Hepatocyte (in vitro differentiated cells): ENCODE data around the gene LLGL2. TPM values are rescaled to one million over a fixed set of nuclear protein-coding genes. Genes with fewer than 3 reads are reported as not detected.

ENCODE experiments used
- DNase-seq: peaks from one replicate; pipeline ENCODE4 v3.0.0-alpha.2; 2016; ENCODE audit warnings: low spot score
- H2AFZ ChIP-seq: fragments of 200-600 bp; sonication (generic); 2 replicates; pipeline ENCODE4 v1.6.0; 2016; ENCODE audit warnings: antibody characterized with exemption, mild to moderate bottlenecking
- H3K27ac ChIP-seq: fragments of 200-600 bp; sonication (generic); 2 replicates; pipeline ENCODE4 v1.5.1; 2016; ENCODE audit warnings: mild to moderate bottlenecking
- H3K27me3 ChIP-seq: fragments of 200-600 bp; sonication (generic); 2 replicates; pipeline ENCODE4 v1.6.1; 2016
- H3K36me3 ChIP-seq: fragments of 200-600 bp; sonication (generic); replicated peaks from 2 replicates; pipeline ENCODE4 v1.5.1; 2016; ENCODE audit warnings: low read depth; ENCODE audit not compliant: insufficient read depth
- H3K4me1 ChIP-seq: fragments of 200-600 bp; sonication (generic); 2 replicates; pipeline ENCODE4 v1.5.1; 2016; ENCODE audit warnings: mild to moderate bottlenecking, moderate library complexity; ENCODE audit not compliant: insufficient read depth
- H3K4me2 ChIP-seq: fragments of 200-600 bp; sonication (generic); 2 replicates; pipeline ENCODE4 v1.6.0; 2016
- H3K4me3 ChIP-seq: fragments of 200-600 bp; sonication (generic); 2 replicates; pipeline ENCODE4 v1.5.1; 2016; ENCODE audit warnings: mild to moderate bottlenecking
- H3K79me2 ChIP-seq: fragments of 200-600 bp; sonication (generic); 2 replicates; pipeline ENCODE4 v1.6.0; 2017; ENCODE audit warnings: mild to moderate bottlenecking
- H3K9me2 ChIP-seq: fragments of 200-600 bp; sonication (generic); replicated peaks from 2 replicates; pipeline ENCODE4 v1.6.0; 2017; ENCODE audit warnings: mild to moderate bottlenecking; ENCODE audit not compliant: insufficient read depth
- H3K9me3 ChIP-seq: fragments of 200-600 bp; sonication (generic); 2 replicates; pipeline ENCODE4 v1.5.1; 2016; ENCODE audit warnings: low read depth, mild to moderate bottlenecking
- H4K20me1 ChIP-seq: fragments of 200-600 bp; sonication (generic); 2 replicates; pipeline ENCODE4 v1.6.0; 2016; ENCODE audit warnings: mild to moderate bottlenecking; ENCODE audit not compliant: insufficient read depth, poor library complexity, severe bottlenecking
- CTCF ChIP-seq: fragments of 200-600 bp; sonication (generic); IDR thresholded peaks from 2 replicates; pipeline ENCODE4 v1.5.1; 2016; ENCODE audit warnings: antibody characterized with exemption, mild to moderate bottlenecking; ENCODE audit not compliant: poor library complexity
- EZH2 ChIP-seq: fragments of 200-600 bp; sonication (generic); IDR thresholded peaks from 2 replicates; pipeline ENCODE4 v1.6.1; 2016; ENCODE audit warnings: antibody characterized with exemption, mild to moderate bottlenecking, borderline replicate concordance
- EZH2phosphoT487 ChIP-seq: fragments of 200-600 bp; sonication (generic); IDR thresholded peaks from one replicate; pipeline ENCODE4 v1.6.1; 2018; ENCODE audit warnings: antibody characterized with exemption, mild to moderate bottlenecking, low read depth, moderate library complexity; ENCODE audit not compliant: unreplicated experiment, severe bottlenecking
- WGBS: methylation state at CpG from one replicate; pipeline ENCODE4 v1.1.6; 2016; ENCODE audit warnings: low lambda C conversion rate; ENCODE audit errors: missing lambda C conversion rate; 5-methylcytosine and 5-hydroxymethylcytosine counted together
- polyA plus RNA-seq: library from polyadenylated mRNA; unstranded; fragments of >200 nt; fragmentation: Nextera tagmentation; extraction: Ambion mirVana; gene quantifications from 2 replicates; pipeline ENCODE4 v1.2.1, GENCODE V29; 2016
- total RNA-seq: library from RNA; depleted of rRNA; stranded (reverse); fragments of >200 nt; gene quantifications from 2 replicates; pipeline ENCODE4 v1.2.3, GENCODE V29; 2014

Gene LLGL2
- total and polyA plus RNA-seq, 2 experiments from 2014 or later = 81.8 to 154 TPM

GRCh38 chr17:75481194-75482068 lies 44.1 kb upstream of the LLGL2 start:
- Histone ChIP-seq H3K79me2 (peaks cover 38% of the 10 kb centered on the region), H3K4me2 (peak overlapping the region; percentile 25), H4K20me1 (peaks cover 19% of the 10 kb centered on the region), H2AFZ (no peak overlapping the region), H3K9me2 (no peaks in the 10 kb centered on the region), H3K36me3 (no peaks in the 10 kb centered on the region), H3K4me1 (peaks cover 28% of the 10 kb centered on the region), H3K9me3 (no peaks in the 10 kb centered on the region), H3K27ac (peak overlapping the region; percentile 37), H3K4me3 (no peak overlapping the region), H3K27me3 (no peaks in the 10 kb centered on the region)
- no peak for TF ChIP-seq EZH2phosphoT487
- WGBS = 50% methylated on average over 13 of the region's 13 CpGs
- no peak for DNase-seq

- no peaks in the 10 kb centered on the region for H3K36me3 ChIP-seq
- H3K4me3 ChIP-seq = no peak overlapping the region
- 89% methylated on average over 16 of the region's 16 CpGs for WGBS
- DNase-seq = no peak
- TF ChIP-seq EZH2 (no peak), EZH2phosphoT487 (no peak), CTCF (no peak)
- H3K27me3 ChIP-seq = no peaks in the 10 kb centered on the region
- no peak overlapping the region for H3K4me2 ChIP-seq
- H3K79me2 ChIP-seq = peaks cover 38% of the 10 kb centered on the region
- H3K27ac ChIP-seq = no peak overlapping the region
- H4K20me1 ChIP-seq = peaks cover 19% of the 10 kb centered on the region
- H2AFZ ChIP-seq = no peak overlapping the region
- no peaks in the 10 kb centered on the region for H3K9me3 ChIP-seq
- no peaks in the 10 kb centered on the region for H3K9me2 ChIP-seq
- H3K4me1 ChIP-seq = peaks cover 22% of the 10 kb centered on the region
These were observed 43.2 kb upstream of the LLGL2 start for GRCh38 chr17:75482098-75482942.

DNA sequence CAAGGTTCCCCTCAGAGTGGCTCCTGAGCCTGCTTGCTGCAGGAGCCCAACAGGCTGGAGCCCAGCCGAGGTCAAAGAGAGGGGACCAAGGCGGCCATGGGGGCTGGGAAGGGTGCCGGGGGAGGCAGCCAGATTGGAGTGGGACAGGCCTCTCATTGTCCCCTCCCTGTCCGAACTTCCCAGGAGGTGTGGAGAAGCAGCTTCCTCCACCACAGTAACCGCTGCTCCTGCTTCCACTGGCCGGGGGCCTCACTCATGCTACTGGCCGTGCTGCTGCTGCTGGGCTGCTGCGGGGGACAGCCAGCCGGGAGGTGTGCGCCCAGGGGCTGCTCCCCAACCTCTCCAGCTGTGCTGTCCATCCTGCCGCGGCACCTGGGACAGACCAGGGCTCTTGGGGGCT lies 39.8 kb upstream of the LLGL2 start:
- WGBS = 96% methylated on average over 11 of the region's 12 CpGs
- Histone ChIP-seq H3K9me3 (no peaks in the 10 kb centered on the region), H3K36me3 (no peaks in the 10 kb centered on the region), H3K27me3 (no peaks in the 10 kb centered on the region), H3K4me3 (no peak overlapping the region), H3K4me2 (no peak overlapping the region), H3K9me2 (no peaks in the 10 kb centered on the region), H3K4me1 (peaks cover 17% of the 10 kb centered on the region), H3K79me2 (peaks cover 25% of the 10 kb centered on the region), H4K20me1 (peaks cover 19% of the 10 kb centered on the region), H2AFZ (no peak overlapping the region), H3K27ac (no peak overlapping the region)
- no peak for DNase-seq
- no peak for TF ChIP-seq EZH2
- TF ChIP-seq EZH2phosphoT487 = no peak
- TF ChIP-seq CTCF = no peak

GRCh38 chr17:75486151-75486550 lies 39.3 kb upstream of the LLGL2 start:
- no peaks in the 10 kb centered on the region for H3K27me3 ChIP-seq
- no peak overlapping the region for H2AFZ ChIP-seq
- H3K27ac ChIP-seq = no peak overlapping the region
- H3K4me2 ChIP-seq = no peak overlapping the region
- DNase-seq = no peak
- peaks cover 19% of the 10 kb centered on the region for H4K20me1 ChIP-seq
- H3K79me2 ChIP-seq = peaks cover 25% of the 10 kb centered on the region
- H3K9me3 ChIP-seq = no peaks in the 10 kb centered on the region
- H3K4me1 ChIP-seq = peaks cover 13% of the 10 kb centered on the region
- WGBS = 98% methylated on average over 14 of the region's 14 CpGs
- no peaks in the 10 kb centered on the region for H3K36me3 ChIP-seq
- TF ChIP-seq EZH2phosphoT487 (no peak), CTCF (no peak), EZH2 (no peak)
- no peak overlapping the region for H3K4me3 ChIP-seq
- no peaks in the 10 kb centered on the region for H3K9me2 ChIP-seq
